Measurements from ENCODE around the gene RAB3GAP2.
A peak's percentile ranks its signal among the peaks of the same experiment; 100 is the strongest.

RAB3GAP2 gene

DNA sequence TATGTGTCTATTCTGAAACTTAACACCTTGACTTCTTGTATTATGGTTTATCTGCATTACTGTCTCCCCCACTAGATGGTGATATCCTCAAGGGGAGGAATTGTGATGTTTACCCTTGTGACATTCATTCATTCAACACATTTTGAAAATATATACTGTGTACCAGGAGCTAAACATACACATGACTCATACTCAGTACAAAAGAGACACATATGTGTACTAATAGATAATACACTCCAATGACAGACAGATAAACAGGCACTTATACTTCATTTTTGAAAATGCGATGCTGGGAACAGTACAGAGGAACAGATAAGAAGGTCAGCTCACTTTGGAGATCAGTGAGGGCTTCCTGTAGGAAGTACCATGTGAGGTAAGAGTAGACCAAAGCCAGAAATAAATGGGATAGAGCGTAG is 8.9 kb upstream of the RAB3GAP2 start:
- H3K4me3 ChIP-seq (replicated peaks; ENCODE audit: low read depth, low read length) = no peak overlapping the region
- no peak for DNase-seq (ENCODE audit: extremely low read depth, insufficient read length)
- H3K36me3 ChIP-seq (ENCODE audit: control insufficient read depth, insufficient read depth, low read length) = no peaks in the 10 kb centered on the region
- no peaks in the 10 kb centered on the region for H3K27me3 ChIP-seq (replicated peaks; ENCODE audit: control insufficient read depth, insufficient read depth, low read length)
- TF ChIP-seq, protein P1, sequence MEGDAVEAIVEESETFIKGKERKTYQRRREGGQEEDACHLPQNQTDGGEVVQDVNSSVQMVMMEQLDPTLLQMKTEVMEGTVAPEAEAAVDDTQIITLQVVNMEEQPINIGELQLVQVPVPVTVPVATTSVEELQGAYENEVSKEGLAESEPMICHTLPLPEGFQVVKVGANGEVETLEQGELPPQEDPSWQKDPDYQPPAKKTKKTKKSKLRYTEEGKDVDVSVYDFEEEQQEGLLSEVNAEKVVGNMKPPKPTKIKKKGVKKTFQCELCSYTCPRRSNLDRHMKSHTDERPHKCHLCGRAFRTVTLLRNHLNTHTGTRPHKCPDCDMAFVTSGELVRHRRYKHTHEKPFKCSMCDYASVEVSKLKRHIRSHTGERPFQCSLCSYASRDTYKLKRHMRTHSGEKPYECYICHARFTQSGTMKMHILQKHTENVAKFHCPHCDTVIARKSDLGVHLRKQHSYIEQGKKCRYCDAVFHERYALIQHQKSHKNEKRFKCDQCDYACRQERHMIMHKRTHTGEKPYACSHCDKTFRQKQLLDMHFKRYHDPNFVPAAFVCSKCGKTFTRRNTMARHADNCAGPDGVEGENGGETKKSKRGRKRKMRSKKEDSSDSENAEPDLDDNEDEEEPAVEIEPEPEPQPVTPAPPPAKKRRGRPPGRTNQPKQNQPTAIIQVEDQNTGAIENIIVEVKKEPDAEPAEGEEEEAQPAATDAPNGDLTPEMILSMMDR (IDR thresholded peaks at IDR 0.05; ENCODE audit: insufficient read depth, low read length, poor library complexity, severe bottlenecking) = peak; percentile 40

DNA sequence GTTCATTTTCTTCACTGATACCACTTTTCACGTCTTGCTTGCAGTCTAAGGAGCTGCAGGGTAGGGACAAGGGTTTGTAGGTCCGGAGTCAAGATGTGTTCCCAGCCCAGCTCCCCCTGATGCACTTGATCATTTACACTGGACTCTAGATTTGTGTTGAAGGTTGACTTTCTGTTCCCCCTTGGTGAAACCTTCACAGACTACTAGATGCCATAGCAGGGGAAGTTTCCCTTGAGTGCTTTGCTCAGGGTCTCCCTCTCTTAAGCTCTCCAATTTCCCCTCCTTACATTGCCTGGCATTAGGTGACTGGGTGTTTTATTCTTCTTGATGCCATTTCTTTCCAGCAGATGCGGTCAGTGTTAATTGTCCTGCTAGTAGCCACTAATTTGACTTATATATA is 8.0 kb upstream of the RAB3GAP2 start:
- Histone ChIP-seq H3K27me3 (replicated peaks; ENCODE audit: control insufficient read depth, insufficient read depth, low read length) (no peaks in the 10 kb centered on the region), H3K4me3 (replicated peaks; ENCODE audit: low read depth, low read length) (no peak overlapping the region), H3K36me3 (ENCODE audit: control insufficient read depth, insufficient read depth, low read length) (no peaks in the 10 kb centered on the region)
- no peak for DNase-seq (ENCODE audit: extremely low read depth, insufficient read length)
- TF ChIP-seq, protein P1 (IDR thresholded peaks at IDR 0.05; ENCODE audit: insufficient read depth, low read length, poor library complexity, severe bottlenecking) = no peak

DNA sequence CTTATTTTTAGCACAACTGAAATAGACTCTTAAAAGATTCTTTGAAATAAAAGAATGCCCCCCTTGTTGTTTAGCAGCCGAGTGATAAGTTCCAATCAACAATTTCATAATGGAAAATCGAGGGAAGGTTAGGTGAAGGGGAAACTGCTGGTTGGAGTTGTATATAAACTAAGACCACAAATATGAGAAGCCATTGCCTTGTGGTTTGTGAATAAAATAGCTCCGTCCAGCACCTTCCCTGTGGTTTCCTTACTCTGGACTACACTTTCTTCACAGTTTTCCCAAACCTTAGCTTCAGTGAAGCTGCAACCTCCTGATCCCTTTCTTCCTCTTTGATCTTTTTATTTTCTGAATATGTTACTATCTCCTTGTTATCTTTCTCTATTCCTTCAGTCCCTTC is 6.7 kb upstream of the RAB3GAP2 start:
- DNase-seq (ENCODE audit: extremely low read depth, insufficient read length) = no peak
- Histone ChIP-seq H3K27me3 (replicated peaks; ENCODE audit: control insufficient read depth, insufficient read depth, low read length) (no peaks in the 10 kb centered on the region), H3K4me3 (replicated peaks; ENCODE audit: low read depth, low read length) (no peak overlapping the region), H3K36me3 (ENCODE audit: control insufficient read depth, insufficient read depth, low read length) (no peaks in the 10 kb centered on the region)
- TF ChIP-seq, protein P1 (IDR thresholded peaks at IDR 0.05; ENCODE audit: insufficient read depth, low read length, poor library complexity, severe bottlenecking) = no peak

DNA sequence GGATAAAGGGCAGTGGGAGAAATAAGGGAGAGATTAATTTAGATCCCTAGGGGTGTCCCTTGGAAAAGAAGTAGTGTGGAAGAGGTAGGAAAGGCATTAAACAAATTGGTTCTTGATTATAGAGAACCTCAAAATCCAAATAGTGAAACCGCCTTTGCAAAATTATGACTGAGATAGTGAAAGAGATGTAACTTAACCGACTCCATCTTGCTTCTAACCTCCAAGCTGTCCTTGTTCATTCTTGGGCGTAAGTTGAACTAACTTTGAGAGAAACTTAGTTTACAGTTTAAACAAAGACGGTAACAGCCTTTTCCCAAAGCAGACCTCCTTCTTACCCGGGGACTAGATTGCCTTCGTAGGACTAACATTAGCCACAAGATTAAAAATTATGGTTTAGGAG is 3.2 kb upstream of the RAB3GAP2 start:
- Histone ChIP-seq H3K36me3 (ENCODE audit: control insufficient read depth, insufficient read depth, low read length) (no peaks in the 10 kb centered on the region), H3K4me3 (replicated peaks; ENCODE audit: low read depth, low read length) (no peak overlapping the region), H3K27me3 (replicated peaks; ENCODE audit: control insufficient read depth, insufficient read depth, low read length) (no peaks in the 10 kb centered on the region)
- no peak for DNase-seq (ENCODE audit: extremely low read depth, insufficient read length)
- TF ChIP-seq, protein P1 (IDR thresholded peaks at IDR 0.05; ENCODE audit: insufficient read depth, low read length, poor library complexity, severe bottlenecking) = no peak

DNA sequence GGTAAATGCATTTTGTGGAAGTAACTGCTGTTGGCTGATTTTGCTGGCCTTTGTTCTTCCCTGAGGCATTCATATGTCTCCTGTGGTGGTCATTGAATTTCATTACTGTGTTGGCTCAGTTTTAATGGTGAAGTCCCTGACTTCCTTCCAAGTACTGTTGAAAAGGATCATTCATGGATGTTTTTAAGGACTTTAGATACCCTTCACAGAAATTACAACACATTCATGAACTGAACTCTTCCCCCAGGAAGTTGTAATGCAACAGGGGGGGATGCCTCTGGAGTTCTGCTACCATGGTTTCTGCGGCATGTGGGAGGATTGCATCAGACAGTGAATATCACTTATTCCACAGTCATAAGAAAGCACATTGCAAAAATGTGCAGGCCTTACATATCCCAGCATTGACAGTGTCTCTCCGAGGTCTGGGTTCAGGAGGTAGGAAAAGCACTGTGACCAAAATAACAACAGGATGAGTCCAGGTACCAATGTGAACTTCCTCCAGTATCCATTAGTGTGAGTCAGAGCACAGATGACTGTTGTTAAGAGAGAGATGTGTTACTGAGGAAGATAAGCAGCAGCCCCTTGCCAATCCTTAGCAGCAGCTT is 2.1 kb upstream of the RAB3GAP2 start:
- no peak overlapping the region for H3K4me3 ChIP-seq (replicated peaks; ENCODE audit: low read depth, low read length)
- no peak for DNase-seq (ENCODE audit: extremely low read depth, insufficient read length)

More for the DNA sequence above, 2.1 kb upstream of the RAB3GAP2 start:
- Histone ChIP-seq H3K27me3 (replicated peaks; ENCODE audit: control insufficient read depth, insufficient read depth, low read length) (no peaks in the 10 kb centered on the region), H3K36me3 (ENCODE audit: control insufficient read depth, insufficient read depth, low read length) (no peaks in the 10 kb centered on the region)
- TF ChIP-seq, protein P1 (IDR thresholded peaks at IDR 0.05; ENCODE audit: insufficient read depth, low read length, poor library complexity, severe bottlenecking) = no peak
